HG03354 (cell line): Measurements from ENCODE around the gene TWF1.

Experiments
- ATAC-seq: cut with Tn5 transposase; IDR thresholded peaks from one replicate; pipeline ENCODE4 v1.9.1; 2021; ENCODE audit warnings: mild to moderate bottlenecking; ENCODE audit not compliant: unreplicated experiment, poor library complexity, severe bottlenecking

Gene TWF1

DNA sequence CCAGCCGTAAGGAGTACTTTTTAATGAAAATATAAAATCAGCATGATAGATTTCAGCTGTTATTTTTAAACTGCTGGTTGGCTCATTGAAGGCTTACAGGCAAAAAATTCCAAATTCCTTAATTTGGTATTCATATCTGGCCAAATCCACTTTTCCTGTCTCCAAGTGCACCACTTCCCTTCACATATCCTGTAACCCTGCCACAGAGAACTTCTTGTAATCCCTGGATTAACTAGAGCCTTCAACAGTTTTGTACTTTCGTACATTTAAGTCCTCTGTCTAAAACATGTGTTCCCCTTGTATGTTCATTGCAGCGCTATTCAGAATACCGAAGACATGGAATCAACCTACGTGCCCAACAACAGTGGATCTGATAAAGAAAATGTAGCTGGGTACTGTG, 57.1 kb downstream of the TWF1 start:
- ATAC-seq: no peak

DNA sequence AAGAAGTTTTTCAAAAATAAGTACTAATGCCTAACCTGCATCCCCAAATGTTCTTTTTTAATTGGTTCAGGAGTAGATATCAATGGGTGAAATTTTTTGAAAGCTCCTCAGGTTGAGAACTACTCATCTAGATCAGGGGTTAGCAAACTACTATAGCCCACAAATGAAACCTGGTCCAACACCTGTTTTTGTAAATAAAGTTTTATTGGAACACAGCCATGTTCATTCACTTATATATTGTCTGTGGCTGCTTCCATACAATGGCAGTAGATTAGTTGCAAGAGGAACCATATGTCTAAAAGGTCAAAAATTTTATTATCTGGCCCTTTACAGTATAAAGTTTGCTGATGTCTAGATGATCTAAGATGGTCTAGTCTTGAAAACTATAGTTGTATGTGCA, 61.3 kb downstream of the TWF1 start:
- ATAC-seq: no peak
